ENCODE results near the gene KDELR3.
A peak's percentile ranks its signal among the peaks of the same experiment; 100 is the strongest.

The KDELR3 gene

GRCh38 chr22:38455530-38456271, 12.2 kb upstream of the KDELR3 start:
- TF ChIP-seq MYC (IDR thresholded peaks at IDR 0.05; ENCODE audit: low read depth, low read length) (no peak), MAX (IDR thresholded peaks at IDR 0.05; ENCODE audit: low read depth, low read length) (no peak), POLR2A (IDR thresholded peaks at IDR 0.05; ENCODE audit: extremely low read depth, insufficient read length) (no peak), CTCF (IDR thresholded peaks at IDR 0.05; ENCODE audit: low read depth, low read length) (no peak)
- no peak for DNase-seq (ENCODE audit: low read depth)
- no peak overlapping the region for H3K4me3 ChIP-seq (ENCODE audit: low read depth, low read length)

- DNase-seq (ENCODE audit: low read depth) = no peak
- no peak for TF ChIP-seq POLR2A (IDR thresholded peaks at IDR 0.05; ENCODE audit: extremely low read depth, insufficient read length)
- no peak for TF ChIP-seq MYC (IDR thresholded peaks at IDR 0.05; ENCODE audit: low read depth, low read length)
- TF ChIP-seq MAX (IDR thresholded peaks at IDR 0.05; ENCODE audit: low read depth, low read length) = no peak
- TF ChIP-seq CTCF (IDR thresholded peaks at IDR 0.05; ENCODE audit: low read depth, low read length) = no peak
- no peak overlapping the region for H3K4me3 ChIP-seq (ENCODE audit: low read depth, low read length)
Observed at GRCh38 chr22:38456272-38456835, 11.5 kb upstream of the KDELR3 start.

- no peak overlapping the region for H3K4me3 ChIP-seq (ENCODE audit: low read depth, low read length)
- TF ChIP-seq CTCF (IDR thresholded peaks at IDR 0.05; ENCODE audit: low read depth, low read length) (no peak), POLR2A (IDR thresholded peaks at IDR 0.05; ENCODE audit: extremely low read depth, insufficient read length) (no peak), MYC (IDR thresholded peaks at IDR 0.05; ENCODE audit: low read depth, low read length) (no peak)
- DNase-seq (ENCODE audit: low read depth) = no peak
Observed at GRCh38 chr22:38456841-38457699, 10.8 kb upstream of the KDELR3 start.

GRCh38 chr22:38460426-38460840, 7.5 kb upstream of the KDELR3 start:
- no peak overlapping the region for H3K4me3 ChIP-seq (ENCODE audit: low read depth, low read length)
- DNase-seq (ENCODE audit: low read depth) = no peak
- no peak for TF ChIP-seq MAX (IDR thresholded peaks at IDR 0.05; ENCODE audit: low read depth, low read length)
- TF ChIP-seq POLR2A (IDR thresholded peaks at IDR 0.05; ENCODE audit: extremely low read depth, insufficient read length) = no peak
- TF ChIP-seq CTCF (IDR thresholded peaks at IDR 0.05; ENCODE audit: low read depth, low read length) = no peak

DNA sequence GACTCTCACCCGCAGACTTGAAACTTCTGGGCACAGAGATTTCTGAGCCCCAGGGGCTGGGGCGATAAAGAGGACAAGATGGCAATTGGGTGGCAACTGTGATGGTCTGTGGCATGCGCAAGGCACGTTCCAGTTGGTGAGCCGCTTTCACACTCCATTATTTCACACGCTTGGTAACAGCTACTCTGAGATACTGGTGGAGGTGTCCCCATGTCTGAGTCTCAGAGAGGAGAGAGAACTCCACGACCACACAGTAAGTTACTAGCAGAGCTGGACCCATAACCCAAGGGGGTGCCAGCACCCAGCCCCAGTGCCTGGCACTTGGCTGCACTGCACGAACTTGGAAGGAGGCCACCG, 6.9 kb upstream of the KDELR3 start:
- no peak for TF ChIP-seq MYC (IDR thresholded peaks at IDR 0.05; ENCODE audit: low read depth, low read length)
- no peak overlapping the region for H3K4me3 ChIP-seq (ENCODE audit: low read depth, low read length)
- peak; percentile 24 for DNase-seq (ENCODE audit: low read depth)

DNA sequence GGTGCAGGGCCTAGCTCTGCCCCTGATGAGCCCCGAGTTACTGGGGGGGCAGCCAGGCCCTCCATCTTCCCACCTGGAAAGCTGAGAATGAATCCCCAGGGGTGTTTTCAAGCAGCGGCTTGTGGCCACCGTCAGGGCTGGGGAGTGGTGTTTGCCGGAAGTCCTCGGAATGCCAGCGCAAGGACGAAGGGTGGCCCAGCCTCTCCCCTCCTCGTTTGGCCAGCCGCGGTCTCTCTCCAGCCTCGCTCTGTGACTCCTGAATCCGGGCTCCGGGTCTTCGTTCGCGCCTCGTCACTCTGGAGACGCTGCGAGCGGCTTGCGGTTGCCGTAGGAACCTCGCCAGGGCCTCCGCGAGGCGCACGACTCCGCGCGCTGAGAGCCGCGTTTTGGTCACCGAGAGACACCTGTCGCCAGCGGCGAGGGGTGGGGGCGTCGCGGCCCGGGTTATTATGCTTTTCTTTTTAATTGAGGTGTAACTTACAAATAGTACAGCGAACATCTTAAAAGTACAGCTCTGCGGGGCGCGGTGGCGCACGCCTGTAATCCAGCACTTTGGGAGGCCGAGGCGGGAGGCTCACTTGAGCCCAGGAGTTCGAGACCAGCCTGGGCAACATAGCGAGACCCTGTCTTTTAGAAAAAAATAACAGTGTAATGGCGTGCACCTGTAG, 6.3 kb upstream of the KDELR3 start:
- no peak for TF ChIP-seq CTCF (IDR thresholded peaks at IDR 0.05; ENCODE audit: low read depth, low read length)
- no peak for TF ChIP-seq POLR2A (IDR thresholded peaks at IDR 0.05; ENCODE audit: extremely low read depth, insufficient read length)
- DNase-seq (ENCODE audit: low read depth) = peak; percentile 87
- H3K4me3 ChIP-seq (ENCODE audit: low read depth, low read length) = no peak overlapping the region
